Testis (tissue), 2 donors: Measurements from ENCODE around the gene NMRK2.

Experiments
- CTCF ChIP-seq, 3 experiments: fragments of 450-650 bp in 2 of 3; fragments of 200-600 bp in 1 of 3; sonication (generic) in 1 of 3; IDR thresholded peaks; one replicate each; pipeline ENCODE4 v1.5.1; 2016 to 2019; ENCODE audit warnings: antibody characterized with exemption in 3 of 3, mild to moderate bottlenecking in 2 of 3, moderate library complexity in 1 of 3
- POLR2A ChIP-seq: fragments of 450-650 bp; IDR thresholded peaks from one replicate; pipeline ENCODE4 v1.6.1; 2017; ENCODE audit warnings: antibody characterized with exemption, mild to moderate bottlenecking, moderate library complexity

DNA sequence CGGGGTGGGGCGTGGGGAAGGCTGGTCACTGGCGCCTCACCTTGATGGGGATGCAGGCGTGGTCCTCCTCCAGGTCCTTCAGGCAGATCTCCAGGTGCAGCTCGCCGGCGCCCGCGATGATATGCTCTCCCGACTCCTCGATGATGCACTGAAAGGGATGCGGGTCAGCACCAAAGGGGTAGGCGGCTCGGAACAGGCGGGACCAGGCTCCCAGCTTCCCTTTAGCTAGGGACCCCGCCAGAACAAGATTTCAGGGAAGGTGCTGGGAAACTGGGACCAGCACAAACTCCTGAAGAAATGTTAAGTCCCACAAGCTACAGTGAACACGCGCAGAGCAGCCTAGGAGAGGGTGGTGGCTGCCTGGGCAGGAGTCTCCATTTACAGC is 46.4 kb downstream of the NMRK2 start:
- TF ChIP-seq CTCF (IDR thresholded peaks at IDR 0.05) (no peak), POLR2A (no peak)
